AG10803 (cell line): ENCODE results near the gene TCEAL5.
"Not testable (repeated sequence)": the region's sequence is repeated elsewhere in the genome, so short reads cannot be mapped to it uniquely, and the experiment has no call there.

ENCODE experiments used
- DNase-seq: peaks from one replicate; pipeline ENCODE4 v3.0.0; 2010; ENCODE audit warnings: low read depth
- H3K4me3 ChIP-seq: 2 replicates; pipeline ENCODE4 v1.5.1; 2011; ENCODE audit warnings: mild to moderate bottlenecking, low read length, control low read depth
- CTCF ChIP-seq: conservative IDR thresholded peaks from 2 replicates; pipeline ENCODE4 v1.5.1; 2011; ENCODE audit warnings: mild to moderate bottlenecking, low read length, control low read depth, inconsistent platforms

Gene TCEAL5

GRCh38 chrX:103253608-103254007 is 22.9 kb downstream of the TCEAL5 start:
- peak overlapping the region; percentile 75 for H3K4me3 ChIP-seq
- no peak for TF ChIP-seq CTCF
- DNase-seq, result peak; percentile 1

DNA sequence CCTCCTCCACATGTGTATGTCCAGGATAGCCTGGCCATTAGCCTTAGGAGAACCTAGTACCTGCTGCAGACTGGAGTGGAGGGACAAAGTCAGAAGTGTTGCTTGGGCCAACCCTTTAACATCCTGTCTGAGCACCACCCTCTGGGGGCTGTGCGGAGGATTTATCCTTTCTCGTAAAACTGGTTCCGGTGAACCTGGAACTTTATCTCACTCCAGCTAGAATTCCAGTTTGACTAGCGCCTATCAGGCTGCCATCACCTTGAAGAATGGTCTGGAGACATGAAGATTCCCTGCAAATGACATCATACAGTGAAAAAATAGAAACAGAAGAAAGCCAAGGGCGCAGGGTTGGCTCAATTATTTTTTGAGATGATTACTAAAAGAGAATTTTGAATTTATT is 25.6 kb downstream of the TCEAL5 start:
- no peak overlapping the region for H3K4me3 ChIP-seq
- no peak for DNase-seq
- no peak for TF ChIP-seq CTCF

DNA sequence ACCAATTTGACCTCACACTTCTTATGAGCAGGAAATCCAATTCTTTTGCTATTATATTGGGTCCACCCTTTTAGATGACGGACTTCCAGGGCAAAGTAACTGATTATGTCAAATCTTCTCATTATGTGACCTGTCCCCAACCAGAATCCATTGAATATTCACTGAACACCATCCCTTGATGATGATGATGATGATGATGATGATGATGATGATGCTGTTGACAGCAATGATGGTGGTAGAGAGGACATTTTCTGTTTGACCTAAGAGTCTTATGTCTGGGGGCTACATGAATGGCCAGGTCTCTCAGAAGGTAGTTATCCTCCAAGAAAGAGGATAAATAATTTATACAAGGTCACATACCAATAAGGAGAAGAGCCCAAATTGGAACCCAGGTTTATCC is 26.7 kb downstream of the TCEAL5 start:
- TF ChIP-seq CTCF, result no peak
- H3K4me3 ChIP-seq, result no peak overlapping the region
- DNase-seq, result no peak

DNA sequence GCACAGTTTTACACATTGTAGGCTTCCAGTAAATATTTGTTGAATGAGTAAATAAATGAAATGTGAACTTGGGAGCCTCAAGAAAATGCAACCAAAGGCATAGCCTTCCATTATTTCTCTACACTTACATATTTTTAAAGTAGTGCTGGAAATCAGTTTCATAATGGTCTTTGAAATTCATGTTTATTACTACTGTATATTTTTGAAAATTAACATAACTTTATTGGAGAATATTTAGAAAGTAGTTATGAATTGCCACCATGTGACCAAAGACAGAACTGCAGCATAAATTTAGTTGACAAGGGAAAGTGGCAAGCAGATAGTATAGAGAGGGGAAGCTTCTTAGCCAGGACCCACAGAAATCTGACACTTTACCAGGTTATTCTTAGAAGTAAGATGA is 28.0 kb downstream of the TCEAL5 start:
- TF ChIP-seq CTCF, result peak; percentile 43
- H3K4me3 ChIP-seq, result no peak overlapping the region
- peak; percentile 2 for DNase-seq

DNA sequence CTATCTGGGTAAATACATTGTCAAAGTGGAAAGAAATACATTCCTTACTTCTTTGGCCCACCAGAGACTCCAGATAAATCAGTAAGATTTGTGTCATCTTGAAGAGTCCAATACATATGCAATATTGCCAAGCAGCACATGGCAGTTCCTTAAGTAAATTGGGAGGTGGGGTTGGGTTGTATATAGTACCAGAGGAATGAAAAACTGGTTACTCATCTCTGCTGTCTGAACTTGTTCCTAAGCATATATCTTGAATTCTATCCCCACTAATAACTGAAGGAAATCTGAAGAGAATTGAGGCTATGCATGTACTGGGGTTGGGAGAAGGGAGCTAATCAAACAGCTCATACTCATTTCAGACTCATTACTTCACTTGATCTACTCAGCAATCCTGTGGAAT is 36.4 kb downstream of the TCEAL5 start:
- no peak for DNase-seq
- H3K4me3 ChIP-seq, result no peak overlapping the region
- no peak for TF ChIP-seq CTCF

DNA sequence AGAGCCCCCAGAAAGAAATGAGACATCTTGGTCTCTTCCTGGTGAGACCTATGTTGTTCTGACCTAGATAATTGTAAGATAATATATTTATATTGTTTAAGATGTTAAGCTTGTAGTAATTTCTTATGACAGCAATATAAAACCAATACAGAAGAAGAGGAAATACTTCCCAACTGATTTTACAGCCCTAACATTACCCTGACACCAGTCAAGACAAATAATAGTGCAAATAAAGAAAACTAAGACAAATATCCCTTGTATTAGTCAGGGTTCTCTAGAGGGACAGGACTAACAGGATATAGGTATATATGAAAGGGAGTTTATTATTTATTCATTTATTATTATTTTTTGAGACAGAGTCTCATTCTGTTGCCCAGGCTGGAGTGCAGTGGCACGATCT is 40.3 kb downstream of the TCEAL5 start:
- no peak overlapping the region for H3K4me3 ChIP-seq
- no peak for DNase-seq
- TF ChIP-seq CTCF, result no peak

DNA sequence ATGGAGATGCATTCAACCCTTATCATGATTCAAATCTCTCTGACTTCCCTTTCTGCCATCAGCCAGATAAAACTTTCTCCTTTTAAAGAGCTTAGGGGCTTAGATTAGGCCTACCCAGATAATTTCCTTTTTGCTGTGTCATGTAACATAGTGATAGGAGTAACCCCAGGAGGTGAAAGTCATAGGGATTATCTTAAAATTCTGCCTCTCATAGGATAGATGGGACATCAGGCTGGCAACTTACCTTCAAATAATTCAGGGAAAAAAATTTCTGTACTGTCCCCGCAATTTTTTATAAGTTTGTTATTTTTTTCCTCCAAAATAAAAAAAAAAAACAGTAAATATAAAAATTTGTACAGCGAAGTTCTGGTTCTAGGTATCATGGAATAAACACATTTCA is 40.9 kb downstream of the TCEAL5 start:
- H3K4me3 ChIP-seq, DNase-seq: not testable (repeated sequence)

GRCh38 chrX:103234869-103235268 is 41.7 kb downstream of the TCEAL5 start:
- TF ChIP-seq CTCF, result no peak
- DNase-seq, result no peak
- H3K4me3 ChIP-seq, result no peak overlapping the region
